Effector CD4-positive, alpha-beta T cell (primary cell): ENCODE results near the gene IL17RB.

Experiments
- DNase-seq: peaks from one replicate; pipeline ENCODE4 v3.0.0-alpha.2; 2020

The IL17RB gene

GRCh38 chr3:53812434-53812833 is 33.9 kb upstream of the IL17RB start:
- DNase-seq: no peak

GRCh38 chr3:53813229-53813628 is 33.1 kb upstream of the IL17RB start:
- no peak for DNase-seq

GRCh38 chr3:53813876-53814275 is 32.5 kb upstream of the IL17RB start:
- no peak for DNase-seq

- no peak for DNase-seq
These were observed 31.3 kb upstream of the IL17RB start for GRCh38 chr3:53815067-53815466.

GRCh38 chr3:53815651-53816050 is 30.7 kb upstream of the IL17RB start:
- DNase-seq: no peak

- DNase-seq: no peak
These were observed 29.9 kb upstream of the IL17RB start for GRCh38 chr3:53816425-53816824.

GRCh38 chr3:53817211-53817610 is 29.2 kb upstream of the IL17RB start:
- no peak for DNase-seq

- DNase-seq: no peak
These were observed 28.6 kb upstream of the IL17RB start for GRCh38 chr3:53817809-53818208.

- no peak for DNase-seq
These were observed 27.9 kb upstream of the IL17RB start for GRCh38 chr3:53818221-53819162.

GRCh38 chr3:53819163-53819868 is 27.1 kb upstream of the IL17RB start:
- DNase-seq: no peak

- DNase-seq: no peak
These were observed 26.3 kb upstream of the IL17RB start for GRCh38 chr3:53820084-53820483.

GRCh38 chr3:53820756-53821580 is 25.4 kb upstream of the IL17RB start:
- no peak for DNase-seq

GRCh38 chr3:53821631-53822121 is 24.7 kb upstream of the IL17RB start:
- DNase-seq: no peak

- no peak for DNase-seq
These were observed 24.0 kb upstream of the IL17RB start for GRCh38 chr3:53822331-53822741.

GRCh38 chr3:53823026-53823955 is 23.1 kb upstream of the IL17RB start:
- no peak for DNase-seq

- no peak for DNase-seq
These were observed 22.3 kb upstream of the IL17RB start for GRCh38 chr3:53823956-53824657.

- no peak for DNase-seq
These were observed 21.6 kb upstream of the IL17RB start for GRCh38 chr3:53824795-53825194.

- no peak for DNase-seq
These were observed 20.3 kb upstream of the IL17RB start for GRCh38 chr3:53826048-53826447.

- no peak for DNase-seq
These were observed 17.8 kb upstream of the IL17RB start for GRCh38 chr3:53828581-53828980.

GRCh38 chr3:53829605-53830004 is 16.8 kb upstream of the IL17RB start:
- DNase-seq: no peak

GRCh38 chr3:53830944-53831343 is 15.4 kb upstream of the IL17RB start:
- no peak for DNase-seq
